IMR-90 (cell line): ENCODE data around the gene OPCML. TPM values are rescaled to one million over a fixed set of nuclear protein-coding genes. Genes with fewer than 3 reads are reported as not detected.

ENCODE experiments used
- ATAC-seq: fragments of 200-7000 bp; cut with Tn5 transposase; 2 replicates; pipeline ENCODE4 v1.9.1; 2020; ENCODE audit warnings: low read depth, mild to moderate bottlenecking, moderate library complexity
- BruUV-seq: library from RNA; stranded (reverse); fragments of 400-500 nt; replicated peaks from 2 replicates; lab custom pipeline; 2021; lab: Mats Ljungman, UMichigan
- CTCF ChIA-PET: fragments of 300-600 bp; formaldehyde crosslinking; extraction: SDS; loops from one replicate; lab custom pipeline; 2021; ENCODE audit warnings: antibody characterized with exemption; lab: Yijun Ruan, JAX
- POLR2A ChIA-PET: fragments of 300-600 bp; sonication (Branson Sonifier 250); formaldehyde crosslinking; loops from one replicate; lab custom pipeline; 2022; ENCODE audit warnings: antibody characterized with exemption; ENCODE audit not compliant: unreplicated experiment; lab: Charles Lee
- DNase-seq: peaks from one replicate; pipeline ENCODE4 v3.0.0; 2013
- H2AFZ ChIP-seq: replicated peaks from 2 replicates; pipeline ENCODE3; 2013; ENCODE audit warnings: low read length, mild to moderate bottlenecking; ENCODE audit not compliant: poor library complexity
- H2AK5ac ChIP-seq: 2 replicates; pipeline ENCODE4 v1.6.1; 2013; ENCODE audit warnings: low read depth, low read length, inconsistent platforms
- H2AK9ac ChIP-seq: replicated peaks from 2 replicates; pipeline ENCODE3; 2013; ENCODE audit warnings: mild to moderate bottlenecking, low read depth, low read length, moderate library complexity; ENCODE audit not compliant: poor library complexity
- H2BK120ac ChIP-seq: 2 replicates; pipeline ENCODE4 v1.6.1; 2013; ENCODE audit warnings: low read depth, low read length, inconsistent platforms
- H2BK15ac ChIP-seq: 3 replicates; pipeline ENCODE4 v1.6.1; 2013; ENCODE audit warnings: low read depth, low read length, inconsistent platforms
- H2BK20ac ChIP-seq: 2 replicates; pipeline ENCODE4 v1.6.1; 2013; ENCODE audit warnings: low read depth, mild to moderate bottlenecking, inconsistent platforms, low read length, moderate library complexity
- H2BK5ac ChIP-seq: 2 replicates; pipeline ENCODE4 v1.6.1; 2013; ENCODE audit warnings: mild to moderate bottlenecking, low read depth, low read length, inconsistent platforms; ENCODE audit not compliant: poor library complexity, severe bottlenecking
- H3K14ac ChIP-seq: replicated peaks from 2 replicates; pipeline ENCODE4 v1.6.1; 2013; ENCODE audit warnings: low read depth, low read length, inconsistent platforms
- H3K18ac ChIP-seq: 2 replicates; pipeline ENCODE4 v1.6.1; 2013; ENCODE audit warnings: low read depth, low read length, control low read depth
- H3K23ac ChIP-seq: 2 replicates; pipeline ENCODE4 v1.6.1; 2013; ENCODE audit warnings: low read depth, low read length, inconsistent platforms
- H3K27ac ChIP-seq: 2 replicates; pipeline ENCODE4 v1.5.1; 2013; ENCODE audit warnings: mild to moderate bottlenecking, control low read depth, low read length; ENCODE audit not compliant: insufficient read depth
- H3K27me3 ChIP-seq: 2 replicates; pipeline ENCODE4 v1.6.1; 2013; ENCODE audit warnings: low read length; ENCODE audit not compliant: control insufficient read depth, insufficient read depth
- H3K36me3 ChIP-seq: 2 replicates; pipeline ENCODE4 v1.6.1; 2013; ENCODE audit warnings: low read length, mixed read lengths; ENCODE audit not compliant: control insufficient read depth, insufficient read depth
- H3K4ac ChIP-seq: 2 replicates; pipeline ENCODE4 v1.6.1; 2013; ENCODE audit warnings: low read depth, low read length, inconsistent platforms
- H3K4me1 ChIP-seq: 2 replicates; pipeline ENCODE4 v1.6.1; 2013; ENCODE audit warnings: low read length, mixed read lengths; ENCODE audit not compliant: control insufficient read depth, insufficient read depth
- H3K4me2 ChIP-seq: 2 replicates; pipeline ENCODE4 v1.6.1; 2013; ENCODE audit warnings: low read depth, mild to moderate bottlenecking, control low read depth, low read length, moderate library complexity
- H3K4me3 ChIP-seq: 2 replicates; pipeline ENCODE4 v1.5.1; 2013; ENCODE audit warnings: low read depth, mild to moderate bottlenecking, control low read depth, low read length, moderate library complexity; ENCODE audit not compliant: insufficient read depth
- H3K56ac ChIP-seq: 2 replicates; pipeline ENCODE4 v1.6.1; 2013; ENCODE audit warnings: low read length, inconsistent platforms; ENCODE audit not compliant: insufficient read depth; ENCODE audit errors: extremely low read depth
- H3K79me1 ChIP-seq, 2 experiments: 2 replicates each; pipeline ENCODE4 v1.6.1; 2013; ENCODE audit warnings: low read length in 2 of 2, inconsistent platforms in 1 of 2, low read depth in 1 of 2
- H3K9ac ChIP-seq: 2 replicates; pipeline ENCODE4 v1.6.1; 2013; ENCODE audit warnings: low read depth, low read length, control low read depth
- H3K9me1 ChIP-seq: 2 replicates; pipeline ENCODE4 v1.6.1; 2013; ENCODE audit warnings: low read length, inconsistent platforms; ENCODE audit not compliant: insufficient read depth
- H3K9me3 ChIP-seq: 2 replicates; pipeline ENCODE4 v1.6.1; 2013; ENCODE audit warnings: low read length; ENCODE audit not compliant: control insufficient read depth, insufficient read depth
- H4K20me1 ChIP-seq: 2 replicates; pipeline ENCODE4 v1.6.1; 2013; ENCODE audit warnings: low read length, inconsistent platforms; ENCODE audit not compliant: insufficient read depth
- H4K5ac ChIP-seq: 2 replicates; pipeline ENCODE4 v1.6.1; 2013; ENCODE audit warnings: mild to moderate bottlenecking, low read depth, low read length, control low read depth
- H4K8ac ChIP-seq, 2 experiments: 2 replicates each; pipeline ENCODE4 v1.6.1; 2013; ENCODE audit warnings: low read depth in 2 of 2, low read length in 2 of 2, control low read depth in 1 of 2, inconsistent platforms in 1 of 2
- H4K91ac ChIP-seq: 2 replicates; pipeline ENCODE4 v1.6.1; 2013; ENCODE audit warnings: low read depth, low read length, inconsistent platforms; ENCODE audit not compliant: insufficient read depth
- FOS ChIP-seq: fragments of 150-350 bp; IDR thresholded peaks from 2 replicates; pipeline ENCODE4 v1.6.1; 2016; ENCODE audit warnings: low read depth, low read length
- MAFK ChIP-seq: IDR thresholded peaks from 2 replicates; pipeline ENCODE4 v1.6.1; 2012; ENCODE audit warnings: low read depth, low read length, improper control_type of control experiment
- WGBS, 2 experiments: methylation state at CpG; one replicate each; pipeline versions ENCODE4 v1.1.5 to v1.1.7; 2013; ENCODE audit warnings: missing lambda C conversion rate in 2 of 2; ENCODE audit not compliant: insufficient read length in 1 of 2; ENCODE audit errors: extremely low coverage in 2 of 2; 5-methylcytosine and 5-hydroxymethylcytosine counted together
- dilution Hi-C: fragments of 300-500 bp; cut with HindIII; formaldehyde crosslinking; loops from one replicate; pipeline ENCODE4 v1.14.3; 2018; ENCODE audit warnings: low sequenced_read_pairs; ENCODE audit not compliant: unreplicated experiment
- in situ Hi-C: fragments of 300-500 bp; cut with MboI; formaldehyde crosslinking; loops from 3 replicates; pipeline ENCODE4 v1.14.3; 2019; ENCODE audit warnings: low sequenced_read_pairs, inconsistent platforms, mixed read lengths
- intact Hi-C: fragments of 100-400 bp; cut with micrococcal nuclease; formaldehyde crosslinking; loops from 2 replicates; pipeline ENCODE4 v1.10.0; 2022
- polyA plus RNA-seq, 3 experiments: library from polyadenylated mRNA; depleted of rRNA; stranded (reverse); fragments of >200 nt; gene quantifications; 2 replicates each; pipeline ENCODE4 v1.2.3, GENCODE V29; 2012; ENCODE audit warnings: low replicate concordance in 1 of 3
- total RNA-seq: library from RNA; depleted of rRNA; stranded (reverse); fragments of >200 nt; gene quantifications from 2 replicates; pipeline ENCODE4 v1.2.3, GENCODE V29; 2012

OPCML gene
- total and polyA plus RNA-seq, 2 of the 4 experiments (the other 2 are of a cell fraction), result under 0.01 to 2.6 TPM

DNA sequence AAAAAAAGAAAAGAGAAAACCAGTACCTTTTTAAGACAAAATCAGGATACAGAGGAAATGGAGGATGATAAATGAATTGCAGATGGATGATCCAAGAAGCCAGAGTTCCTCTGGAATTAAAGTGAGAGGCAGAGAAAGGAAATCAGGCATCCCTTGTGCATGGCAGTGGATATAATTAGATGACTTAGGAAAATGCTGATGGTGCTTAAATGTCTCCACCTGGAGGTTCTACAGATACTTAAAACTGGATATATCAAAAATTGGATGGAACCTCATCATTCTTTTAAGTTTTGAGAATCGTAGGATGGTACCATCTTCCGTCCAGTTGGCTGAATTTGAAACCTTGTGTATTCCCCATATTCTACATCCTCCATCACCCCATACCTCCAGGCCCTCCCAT is 1121.9 kb downstream of the OPCML start:
- Histone ChIP-seq H4K20me1 (no peaks in the 10 kb centered on the region), H3K79me1 (no peaks in the 10 kb centered on the region), H3K4ac (no peak overlapping the region), H4K91ac (no peak overlapping the region), H3K9me3 (no peaks in the 10 kb centered on the region), H2BK5ac (no peak overlapping the region), H2AFZ (no peak overlapping the region), H3K27me3 (no peaks in the 10 kb centered on the region; the same call in 1 of the 2 replicates), H3K4me1 (no peaks in the 10 kb centered on the region), H3K56ac (no peak overlapping the region), H2AK5ac (no peak overlapping the region), H3K4me3 (no peak overlapping the region), H4K5ac (no peak overlapping the region), H2BK120ac (no peak overlapping the region), H3K23ac (no peak overlapping the region), H3K9me1 (no peaks in the 10 kb centered on the region), H2BK20ac (no peak overlapping the region), H3K14ac (no peak overlapping the region), H2AK9ac (no peak overlapping the region), H3K36me3 (no peaks in the 10 kb centered on the region), H3K4me2 (no peak overlapping the region), H4K8ac (no peak overlapping the region), H3K9ac (no peak overlapping the region), H3K18ac (no peak overlapping the region), H2BK15ac (no peak overlapping the region), H3K27ac (no peak overlapping the region)
- no peak for ATAC-seq
- TF ChIP-seq MAFK (peak; percentile 78), FOS (no peak)
- intact Hi-C loops (no loop called here), dilution Hi-C loops (no loop called here), in situ Hi-C loops (no loop called here)
- no TSS peak for BruUV-seq
- POLR2A ChIA-PET, result no interaction called here
- DNase-seq, result no peak
- WGBS, 2 experiments, result no CpG with 5 or more reads among the region's 2 CpGs
- CTCF ChIA-PET, result interaction anchor here (0.6 kb wide), 1 partner anchor 44 kb away, joined by 3 read pairs; no protein-coding TSS in a partner anchor
